GM19193 (cell line): Measurements from ENCODE around the gene PRAMEF18.
"Not testable (repeated sequence)": the region's sequence is repeated elsewhere in the genome, so short reads cannot be mapped to it uniquely, and the experiment has no call there.

Source experiments
- POLR2A ChIP-seq: IDR thresholded peaks from 4 replicates; pipeline ENCODE4 v1.6.1; 2011; ENCODE audit not compliant: insufficient read depth, insufficient read length; ENCODE audit errors: extremely low read depth

Gene PRAMEF18, protein sequence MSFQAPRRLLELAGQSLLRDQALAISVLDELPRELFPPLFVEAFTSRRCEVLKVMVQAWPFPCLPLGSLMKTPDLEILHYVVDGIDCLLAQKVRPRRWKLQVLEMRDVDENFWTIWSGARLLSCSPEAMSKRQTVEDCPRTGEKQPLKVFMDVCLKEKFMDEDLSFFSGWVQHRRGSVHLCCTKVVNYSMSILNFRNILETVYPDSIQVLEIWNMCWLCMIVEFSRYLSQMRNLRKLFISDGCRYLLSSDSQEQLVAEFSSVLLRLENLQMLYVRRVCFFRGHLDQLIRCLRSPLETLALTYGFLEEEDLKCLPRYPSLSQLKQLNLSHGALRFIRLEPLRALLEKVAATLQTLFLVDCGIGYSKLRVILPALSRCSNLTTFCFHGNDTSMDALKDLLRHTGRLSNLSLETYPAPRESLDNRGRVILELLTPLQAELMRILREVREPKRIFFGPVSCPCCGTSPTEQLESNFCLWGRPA

DNA sequence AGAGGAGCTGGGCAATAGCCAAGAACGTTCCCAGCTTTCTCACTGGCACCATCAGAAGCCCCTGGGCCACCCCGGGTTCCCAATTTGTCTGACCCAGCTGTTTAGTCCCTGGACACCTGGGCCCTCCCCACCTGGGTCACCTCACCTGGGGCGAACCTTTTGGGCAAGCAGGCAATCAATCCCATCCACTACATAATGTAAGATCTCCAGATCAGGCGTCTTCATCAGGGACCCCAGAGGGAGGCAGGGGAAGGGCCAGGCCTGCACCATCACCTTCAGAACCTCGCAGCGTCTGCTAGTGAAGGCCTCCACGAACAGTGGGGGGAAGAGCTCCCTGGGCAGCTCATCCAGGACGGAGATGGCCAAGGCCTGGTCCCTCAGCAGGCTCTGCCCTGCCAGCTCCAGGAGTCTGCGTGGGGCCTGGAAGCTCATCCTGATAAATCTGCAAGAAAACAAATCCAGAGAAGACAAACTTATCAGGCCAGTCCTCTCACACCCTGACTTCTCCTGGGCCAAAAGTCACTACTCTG lies at the start of gene PRAMEF18:
PRAMEF18 (minus strand) TSS at position 480 of the 530 bp plus-strand sequence; CDS start at position 432, 48 bp downstream.
- not testable (repeated sequence) for TF ChIP-seq POLR2A

DNA sequence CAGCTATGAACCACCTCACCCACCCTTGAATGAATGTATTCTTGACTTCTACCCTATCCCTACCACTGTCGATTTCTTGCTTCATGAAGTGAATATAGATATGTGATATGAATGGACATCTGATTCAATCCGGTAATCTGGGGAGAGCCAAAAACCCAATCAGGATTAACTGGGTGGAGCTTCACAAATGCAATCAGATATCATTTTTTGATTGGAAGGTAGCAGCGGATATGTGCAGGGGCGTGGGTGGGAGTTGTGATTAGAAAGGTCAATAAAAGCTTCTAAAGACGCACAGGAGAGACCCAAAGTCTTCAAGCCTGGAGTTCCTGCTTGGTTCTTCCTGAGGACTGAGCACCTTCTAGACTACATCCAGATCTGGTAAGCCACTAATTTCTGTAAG lies 27.9 kb upstream of the PRAMEF18 start, which contains the start of gene PRAMEF5:
PRAMEF5 (plus strand) TSS at position 301 of the 400 bp plus-strand sequence. CDS start 5,071 bp downstream, outside the sequence.
- TF ChIP-seq POLR2A = not testable (repeated sequence)

DNA sequence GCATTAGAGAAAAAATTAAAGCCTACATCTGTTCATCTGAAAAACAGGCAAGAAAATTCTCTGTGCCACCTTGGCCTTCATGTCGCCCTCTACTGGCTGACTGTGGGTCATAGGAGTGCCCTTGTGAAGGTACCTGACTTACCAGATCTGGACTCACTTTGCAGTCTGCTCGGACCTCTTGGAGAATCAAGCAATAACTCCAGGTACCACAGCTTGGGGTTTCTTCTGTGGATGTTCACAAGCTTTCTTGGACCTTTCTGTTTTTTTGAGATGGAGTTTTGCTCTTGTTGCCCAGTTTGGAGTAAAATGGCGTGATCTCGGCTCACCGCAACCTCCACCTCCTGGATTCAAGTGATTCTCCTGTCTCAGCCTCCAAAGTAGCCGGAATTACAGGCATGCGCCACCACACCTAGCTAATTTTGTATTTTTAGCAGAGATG lies 2.4 kb upstream of the PRAMEF18 start:
- no peak for TF ChIP-seq POLR2A

DNA sequence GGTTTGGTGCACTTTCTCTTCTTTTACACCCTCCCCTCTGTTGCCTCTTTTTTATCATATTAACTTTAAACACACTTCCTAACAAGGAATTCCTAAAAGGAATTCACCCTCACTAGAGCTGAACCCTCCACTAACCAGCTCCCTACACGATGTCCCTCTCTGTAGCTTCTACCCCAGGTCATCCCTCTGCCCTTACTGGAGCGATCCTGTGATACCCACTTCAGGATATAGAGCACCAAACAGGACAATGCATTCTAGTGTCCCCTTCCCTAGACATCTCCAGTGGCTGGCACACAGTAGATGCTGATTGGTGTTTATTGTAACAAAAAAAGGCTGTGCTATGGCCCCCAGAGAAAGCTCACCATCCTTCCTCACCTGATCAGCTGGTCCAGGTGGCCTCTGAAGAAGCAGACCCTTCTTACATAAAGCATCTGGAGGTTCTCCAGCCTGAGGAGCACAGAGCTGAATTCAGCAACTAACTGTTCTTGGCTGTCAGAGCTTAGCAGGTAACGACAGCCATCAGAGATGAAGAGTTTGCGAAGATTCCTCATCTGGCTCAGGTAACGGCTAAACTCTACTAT lies 1.4 kb downstream of the PRAMEF18 start:
- no peak for TF ChIP-seq POLR2A

DNA sequence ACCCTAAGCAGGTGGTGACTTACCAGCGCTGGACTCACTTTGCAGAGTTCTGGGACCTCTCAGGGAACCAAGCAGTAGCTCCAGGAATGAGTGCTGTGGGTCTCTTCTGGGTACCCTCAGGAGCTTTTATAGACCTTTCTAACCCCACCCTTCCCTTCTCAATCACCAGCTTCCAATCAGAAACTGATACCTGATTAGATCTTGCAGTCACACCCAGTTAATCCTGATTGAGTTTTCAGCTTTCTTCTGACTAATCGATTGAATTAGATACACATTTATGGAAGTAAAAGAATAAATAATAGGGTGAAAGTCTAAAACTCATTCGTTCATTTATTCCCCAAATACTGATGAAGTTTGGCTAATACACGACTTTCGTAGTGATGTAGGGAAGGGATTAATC lies 24.6 kb downstream of the PRAMEF18 start, which contains the start of gene PRAMEF13:
PRAMEF13 (minus strand) TSS at position 101 of the 400 bp plus-strand sequence. CDS start 1,820 bp downstream, outside the sequence.
- TF ChIP-seq POLR2A = not testable (repeated sequence)
